ENCODE results near the gene SMIM43.
"Not testable (repeated sequence)": the region's sequence is repeated elsewhere in the genome, so short reads cannot be mapped to it uniquely, and the experiment has no call there.

The SMIM43 gene

DNA sequence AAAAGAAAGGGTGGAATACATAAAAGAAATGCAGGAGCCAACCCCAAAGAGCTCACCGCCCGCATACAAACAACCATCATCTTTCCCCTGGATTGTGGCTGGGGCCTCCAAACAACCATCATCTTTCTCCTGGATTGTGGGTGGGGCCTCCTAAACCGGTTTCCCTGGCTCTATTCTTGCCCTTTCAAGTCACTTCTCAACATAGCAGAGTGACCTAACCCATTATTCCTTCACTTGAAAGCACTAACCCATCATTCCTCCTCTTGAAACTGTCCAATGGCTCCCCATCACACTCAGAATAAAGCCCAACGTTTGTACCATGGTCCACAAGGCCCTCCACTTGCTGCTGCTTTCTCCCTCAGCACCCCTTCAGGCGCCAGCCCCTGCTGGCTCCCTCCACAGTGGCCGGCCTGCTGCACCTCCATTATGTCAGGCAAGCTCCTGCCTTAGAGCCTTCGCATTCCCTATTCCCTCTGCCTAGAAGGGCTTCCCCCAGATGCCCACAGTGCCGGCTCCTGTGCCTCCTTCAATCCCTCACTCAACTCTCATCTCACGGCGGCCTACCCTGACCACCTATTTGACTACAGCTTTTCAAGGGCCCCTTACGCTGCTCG, 24.1 kb downstream of the SMIM43 start:
- no peak for DNase-seq
- intact Hi-C loops (cut with DNase I), result no loop called here

DNA sequence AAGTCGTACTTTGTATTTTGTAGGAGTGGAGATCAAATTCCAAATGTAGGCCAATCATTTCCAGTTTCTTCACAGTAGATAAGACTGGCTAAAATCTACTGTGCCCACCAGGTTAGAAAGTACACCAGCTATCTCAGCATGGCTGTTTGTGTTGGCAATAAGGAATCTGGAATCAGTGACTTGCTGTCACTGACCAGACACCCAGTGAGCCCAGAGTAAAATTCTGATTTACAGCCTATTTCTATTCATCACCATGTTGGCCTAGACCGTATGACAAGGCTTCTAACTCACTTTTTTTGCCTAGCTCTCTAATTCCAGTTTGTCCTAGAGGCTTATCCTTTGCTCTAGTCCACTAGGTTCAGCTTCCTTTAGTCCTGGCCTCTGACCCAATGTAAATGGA, 25.4 kb downstream of the SMIM43 start:
- intact Hi-C loops (cut with DNase I), result no loop called here
- DNase-seq, result no peak

DNA sequence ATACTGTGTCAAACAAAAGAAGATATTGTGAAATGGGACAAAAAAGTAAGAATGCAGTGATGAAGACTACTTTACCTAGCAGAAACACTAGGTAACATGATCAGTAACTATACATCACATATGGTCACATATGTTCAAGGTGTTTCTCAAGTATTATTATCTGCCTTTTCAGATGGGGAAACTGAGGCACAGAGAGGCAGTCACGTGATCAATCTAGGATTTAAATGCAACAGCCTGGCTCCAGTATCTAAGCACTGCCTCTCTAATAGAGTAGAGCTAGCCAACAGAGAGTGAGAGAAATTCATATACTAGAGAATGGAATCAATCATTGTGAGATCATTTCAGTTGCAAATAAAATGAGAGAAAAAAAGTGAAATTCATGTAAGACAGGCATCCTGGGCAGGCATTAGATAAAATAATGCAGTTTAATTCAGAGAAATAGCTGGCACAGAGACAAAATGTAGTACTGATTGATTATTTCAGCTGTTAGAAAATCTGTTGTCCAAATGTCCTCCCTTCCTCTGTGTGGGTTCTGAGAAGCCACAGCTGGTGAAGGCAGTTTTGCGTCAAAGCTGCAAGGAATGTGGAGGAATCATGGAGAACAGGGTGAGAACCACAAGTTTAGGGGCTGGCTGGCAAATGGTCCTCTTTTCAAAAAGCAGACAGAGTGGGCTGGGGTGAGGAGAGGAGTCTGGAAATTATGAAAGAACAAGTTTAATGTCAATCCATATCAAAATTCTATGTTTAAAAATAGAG, 26.0 kb downstream of the SMIM43 start:
- intact Hi-C loops (cut with DNase I), result no loop called here
- no peak for DNase-seq

DNA sequence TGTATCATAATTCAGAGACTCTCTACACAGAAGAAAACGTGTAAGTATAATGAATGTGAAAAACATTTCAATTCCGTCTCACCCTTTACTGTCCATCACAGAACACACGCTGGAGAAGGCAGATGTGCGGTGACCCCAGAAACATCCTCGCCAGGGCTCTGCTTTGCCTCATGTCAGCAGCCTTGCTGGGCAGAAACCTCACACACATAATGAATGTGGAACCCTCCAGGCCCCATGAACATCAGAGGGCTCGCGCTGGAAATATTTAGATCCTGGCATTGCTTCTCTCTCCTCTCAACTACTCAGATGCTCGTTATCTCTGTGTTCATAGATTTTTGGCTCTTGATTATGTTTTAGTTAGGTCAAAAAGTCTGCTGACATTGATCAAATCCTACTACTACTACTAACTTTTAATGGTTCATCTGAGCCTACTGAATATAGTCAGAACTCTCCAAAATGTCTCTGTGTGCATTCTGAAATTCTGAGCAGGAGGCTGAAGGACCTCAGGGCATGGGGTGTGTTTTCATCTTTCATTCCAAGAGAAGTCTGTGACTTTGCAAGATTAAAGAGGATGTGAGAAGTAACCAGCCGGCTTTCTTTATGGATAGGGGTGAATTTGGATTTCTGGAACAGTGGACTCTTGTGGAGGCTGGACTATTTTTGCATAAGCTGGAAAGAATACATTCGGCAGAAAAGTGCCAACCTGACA, 27.0 kb downstream of the SMIM43 start:
- no peak for DNase-seq
- intact Hi-C loops (cut with DNase I), result no loop called here

DNA sequence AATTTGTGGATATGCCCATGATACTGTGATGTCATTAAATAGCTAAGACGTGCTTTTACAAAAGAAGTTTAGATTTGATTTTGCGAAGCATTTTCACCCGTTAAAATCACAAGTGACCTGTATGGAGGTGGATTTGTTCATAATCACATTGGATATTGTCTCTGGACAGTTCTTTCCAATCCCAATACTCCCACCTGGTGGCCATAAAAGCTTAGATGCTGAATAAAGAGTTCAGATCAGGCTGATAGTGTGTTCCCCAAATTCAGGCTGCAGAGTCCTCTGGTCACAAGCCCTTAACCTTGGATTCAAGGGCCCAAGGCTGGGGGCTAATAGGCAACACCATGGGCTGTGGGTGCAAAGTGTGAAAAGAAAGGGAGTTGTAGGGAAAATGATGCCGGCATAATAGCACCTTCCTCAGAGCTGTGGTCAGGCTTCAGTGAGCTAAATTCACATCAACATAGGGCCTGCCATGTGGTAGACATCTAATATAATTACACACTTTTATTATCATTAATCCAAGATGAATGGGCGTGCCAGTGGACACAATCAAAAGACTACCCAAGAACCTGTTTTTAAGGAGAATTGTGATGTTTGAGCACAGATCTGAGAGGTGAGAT, 28.1 kb downstream of the SMIM43 start:
- intact Hi-C loops (cut with DNase I), result no loop called here
- peak in 11 of 42 donors; percentile 4 to 62 (median 26) for DNase-seq

DNA sequence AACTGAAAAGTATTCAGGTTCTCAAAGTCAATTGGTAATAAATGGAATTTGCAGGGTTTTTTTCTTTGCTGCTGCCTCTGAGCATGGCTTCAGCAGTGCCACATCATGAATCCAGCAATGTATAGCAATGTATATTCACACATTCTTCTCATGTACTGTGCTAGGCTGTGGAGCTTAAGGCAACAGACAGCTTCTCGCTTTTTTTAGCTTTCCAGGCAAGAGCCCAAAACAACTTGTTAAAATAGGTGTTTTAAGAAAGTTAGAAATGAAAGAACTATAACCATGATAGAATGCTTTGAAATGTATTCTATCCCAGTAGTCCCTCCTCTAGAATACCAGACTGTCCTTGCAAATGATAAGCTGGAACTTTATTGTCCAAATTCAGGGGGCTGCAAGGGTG, 30.4 kb downstream of the SMIM43 start:
- intact Hi-C loops (cut with DNase I), result no loop called here
- no peak for DNase-seq

DNA sequence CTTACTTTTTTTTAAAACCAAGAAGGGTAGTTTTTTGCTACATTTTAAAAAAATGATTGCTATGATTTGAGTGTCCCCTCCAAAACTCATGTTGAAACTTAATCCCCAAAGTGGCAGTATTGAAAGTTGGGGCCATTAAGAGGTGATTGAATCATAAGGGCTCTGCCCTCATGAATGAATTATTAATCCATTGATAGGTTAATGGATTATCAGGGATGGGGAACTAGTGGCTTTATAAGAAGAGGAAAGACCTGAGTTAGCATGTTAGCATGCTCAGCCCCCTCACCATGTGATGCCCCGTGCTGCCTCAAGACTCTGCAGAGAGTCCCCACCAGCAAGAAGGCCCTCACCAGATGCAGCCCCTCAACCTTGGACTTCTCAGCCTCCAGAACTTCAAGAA, 31.0 kb downstream of the SMIM43 start:
- DNase-seq, result no peak
- intact Hi-C loops (cut with DNase I), result no loop called here

DNA sequence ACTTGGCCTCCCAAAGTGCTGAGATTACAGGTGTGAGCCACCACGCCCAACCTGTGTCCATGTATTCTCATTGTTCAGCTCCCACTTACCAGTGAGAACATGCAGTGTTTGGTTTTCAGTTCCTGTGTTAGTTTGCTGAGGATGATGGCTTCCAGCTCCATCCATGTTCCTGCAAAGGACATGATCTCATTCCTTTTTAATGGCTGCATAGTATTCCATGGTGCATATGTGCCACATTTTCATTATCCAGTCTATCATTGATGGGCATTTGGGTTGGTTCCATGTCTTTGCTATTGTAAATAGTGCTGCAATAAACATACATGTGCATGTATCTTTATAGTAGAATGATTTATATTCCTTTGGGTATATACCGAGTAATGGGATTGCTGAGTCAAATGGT, 35.2 kb downstream of the SMIM43 start:
- intact Hi-C loops (cut with DNase I); DNase-seq: not testable (repeated sequence)

DNA sequence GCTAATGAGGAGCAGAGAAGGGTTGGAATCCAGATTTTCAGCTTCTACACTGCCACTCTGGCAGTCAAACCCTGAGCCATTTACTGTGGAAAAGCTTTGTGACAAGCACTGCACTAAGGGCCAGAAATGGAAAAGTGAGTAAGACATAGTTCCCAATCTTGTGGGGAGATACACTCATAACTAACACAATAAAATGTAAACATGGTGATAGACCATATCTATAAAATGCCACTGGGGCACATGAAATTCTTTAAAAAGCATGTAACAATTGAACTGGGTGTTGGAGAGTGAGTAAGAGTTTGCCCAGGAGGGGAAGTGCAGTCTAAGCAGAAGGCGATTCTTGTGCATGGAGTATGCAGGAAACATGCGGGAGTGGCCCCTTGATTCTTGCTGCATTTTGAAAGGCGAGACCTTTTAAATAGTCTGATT, 36.2 kb downstream of the SMIM43 start:
- intact Hi-C loops (cut with DNase I), result no loop called here
- no peak for DNase-seq

DNA sequence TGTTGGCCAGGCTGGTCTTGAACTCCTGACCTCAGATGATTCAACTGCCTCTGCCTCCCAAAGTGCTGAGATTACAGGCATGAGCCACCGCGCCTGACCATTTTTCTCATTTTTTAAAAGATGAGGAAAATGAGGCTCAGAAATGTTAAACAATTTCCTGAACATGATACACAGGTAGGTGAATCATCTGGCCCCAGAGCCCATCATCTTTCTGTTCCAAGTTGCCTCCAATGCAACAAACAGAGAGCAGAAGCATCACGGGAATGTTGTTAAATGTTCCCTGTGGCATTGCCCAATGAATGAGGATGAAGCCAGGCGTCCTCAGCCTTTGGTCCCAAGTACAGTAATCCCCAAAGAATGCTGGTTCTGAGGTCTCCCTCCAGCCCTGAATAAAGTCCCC, 36.9 kb downstream of the SMIM43 start:
- DNase-seq, result no peak
- intact Hi-C loops (cut with DNase I), result no loop called here

DNA sequence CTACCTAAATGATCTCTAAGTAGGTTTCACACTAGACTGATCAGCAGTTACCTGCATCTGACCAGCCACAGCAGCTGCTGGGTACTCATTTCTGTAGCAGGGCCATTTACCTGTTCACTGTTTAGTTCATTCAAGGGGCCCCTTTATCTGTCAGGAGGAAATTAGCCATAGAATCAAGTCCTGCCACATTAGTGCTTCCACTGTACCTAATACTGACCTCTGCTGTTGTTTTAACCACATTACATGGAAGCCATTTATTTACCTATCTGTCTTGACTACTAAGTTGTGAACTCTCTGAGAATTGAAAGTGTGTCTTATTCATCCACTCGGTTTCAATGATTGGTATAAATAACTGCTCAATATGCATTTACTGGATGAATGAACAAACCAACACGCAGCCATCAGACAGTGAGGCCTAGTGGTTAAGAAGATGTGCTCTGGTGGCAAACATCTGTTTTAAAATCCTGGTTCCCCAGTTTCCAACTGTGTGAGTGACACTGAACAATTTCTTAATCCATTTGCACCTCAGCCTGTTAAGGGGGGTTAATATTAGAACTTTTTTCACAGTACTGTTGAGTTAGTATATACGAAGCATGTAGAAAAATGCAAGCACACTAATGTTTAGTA, 38.2 kb downstream of the SMIM43 start:
- intact Hi-C loops (cut with DNase I), result no loop called here
- peak in 1 of 42 donors; percentile 43 for DNase-seq

DNA sequence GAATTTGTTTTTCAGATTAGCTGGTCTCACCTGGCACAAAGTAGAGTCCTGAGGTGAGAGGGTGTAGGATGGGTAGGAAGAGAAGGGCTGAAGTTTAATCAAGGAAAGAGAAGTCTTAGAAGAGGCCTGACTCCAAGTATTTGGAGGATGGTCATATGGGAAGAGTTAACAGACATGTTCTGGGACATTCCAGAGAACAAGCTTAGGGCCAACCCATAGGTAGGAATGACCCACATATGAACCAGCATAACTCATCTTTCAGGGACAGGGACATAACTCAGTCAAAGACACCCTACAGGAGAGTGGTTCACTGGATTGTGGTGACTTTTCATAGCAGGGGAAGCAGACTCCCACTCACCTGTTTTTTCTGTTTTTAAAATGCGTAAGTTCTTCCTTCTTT, 40.3 kb downstream of the SMIM43 start:
- intact Hi-C loops (cut with DNase I), result no loop called here
- DNase-seq, result no peak

DNA sequence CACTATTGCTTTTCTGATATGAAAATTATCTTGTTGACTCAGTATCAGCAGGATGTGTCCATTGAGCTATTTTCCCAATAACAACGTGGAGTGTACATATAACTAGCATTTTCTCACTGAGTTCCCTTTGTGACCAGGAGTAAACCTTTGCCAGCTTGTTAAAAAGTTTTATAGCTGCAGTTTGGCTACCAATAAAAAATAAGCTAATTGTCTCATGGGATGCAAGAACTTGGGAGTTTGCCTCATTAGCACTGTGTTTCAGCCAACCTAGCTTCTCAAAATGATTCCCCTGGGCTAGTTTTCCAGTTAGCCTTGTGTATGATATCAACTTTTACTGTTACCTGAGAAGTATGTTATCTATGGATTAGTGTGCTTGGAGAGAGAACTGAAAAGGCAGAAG, 43.3 kb downstream of the SMIM43 start:
- intact Hi-C loops (cut with DNase I), result no loop called here
- no peak for DNase-seq

DNA sequence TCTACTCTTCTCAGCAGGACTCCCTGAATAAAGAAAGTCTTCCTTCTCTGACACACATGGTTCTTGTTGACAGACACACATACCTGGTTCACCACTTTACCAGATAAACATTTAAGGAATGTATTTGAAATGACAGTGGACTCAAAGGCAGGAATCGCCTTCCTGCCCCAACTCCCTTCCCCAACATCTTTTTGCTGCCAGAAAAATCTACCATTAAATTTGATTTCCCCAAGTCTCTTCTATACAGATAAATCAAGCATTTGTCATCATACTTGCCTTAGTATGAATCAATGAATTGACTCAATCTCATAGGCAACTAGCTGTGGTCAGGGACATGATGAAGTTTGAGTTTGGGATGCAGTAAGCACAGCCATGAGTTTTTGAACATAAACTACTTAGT, 44.9 kb downstream of the SMIM43 start:
- DNase-seq, result no peak
- intact Hi-C loops (cut with DNase I), result no loop called here

DNA sequence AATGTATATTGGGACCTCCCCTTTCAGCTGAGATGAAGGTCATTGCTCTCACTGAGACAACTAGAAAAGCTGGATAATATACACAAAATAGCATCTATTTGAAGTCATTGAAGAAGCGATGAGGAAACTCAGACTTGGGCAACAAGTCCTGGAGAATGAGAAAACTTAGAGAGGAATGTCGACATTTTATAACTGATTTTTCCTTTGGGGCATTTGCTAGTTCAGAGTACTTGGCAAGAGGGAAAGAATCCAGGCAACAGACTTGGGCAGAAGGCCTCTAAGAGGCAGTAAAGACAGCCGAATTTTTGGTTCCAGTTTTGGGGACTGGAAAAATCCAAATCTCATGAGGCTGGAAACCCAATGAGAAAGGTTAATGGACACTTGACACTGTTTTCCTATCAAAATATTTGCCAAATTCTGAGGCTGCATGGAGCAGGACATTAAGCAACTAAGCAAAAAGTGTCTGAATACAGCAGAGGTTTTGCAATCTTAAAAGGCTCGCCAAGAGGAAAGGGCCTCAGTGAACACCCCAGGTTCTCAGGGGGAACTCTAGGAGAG, 47.2 kb downstream of the SMIM43 start:
- intact Hi-C loops (cut with DNase I), result no loop called here
- DNase-seq, result no peak

DNA sequence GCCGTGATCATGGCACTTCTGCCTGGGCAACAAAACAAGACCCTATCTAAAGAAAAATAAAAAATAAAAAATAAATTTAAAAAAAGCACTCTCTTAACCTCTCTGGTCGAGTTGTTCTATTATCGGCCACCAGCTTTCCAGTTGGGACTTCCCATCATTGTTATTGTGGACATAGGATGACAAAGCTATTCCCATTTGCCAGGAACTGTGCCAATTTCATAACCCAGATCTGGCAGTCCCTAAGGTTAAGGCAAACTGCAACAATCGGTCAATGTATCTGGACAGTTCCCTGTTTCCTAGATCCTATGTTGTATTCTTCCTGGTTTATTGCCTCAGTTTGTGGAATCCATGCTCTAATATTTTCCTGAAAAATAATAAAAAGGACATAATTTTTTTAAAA, 50.4 kb downstream of the SMIM43 start:
- no peak for DNase-seq
- intact Hi-C loops (cut with DNase I), result no loop called here

DNA sequence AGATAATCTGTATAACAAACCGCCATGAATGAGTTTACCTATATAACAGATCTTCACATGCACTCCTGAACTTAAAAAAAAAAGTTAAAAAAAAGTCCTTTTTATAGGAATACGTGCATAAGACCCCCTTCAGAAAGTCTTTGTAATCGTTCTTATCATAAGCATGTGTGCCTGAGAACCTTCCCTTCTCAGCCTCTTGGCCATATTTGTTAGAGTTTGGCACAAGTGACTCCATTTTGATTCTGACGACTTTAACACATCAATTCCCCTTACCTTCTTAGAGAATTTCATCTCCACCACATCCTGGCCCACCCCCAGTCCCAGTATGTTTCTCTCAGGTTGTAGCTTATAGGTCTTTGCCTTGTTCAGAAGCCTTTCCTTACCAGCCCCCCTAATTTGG, 52.2 kb downstream of the SMIM43 start:
- DNase-seq, result no peak
- intact Hi-C loops (cut with DNase I), result no loop called here

DNA sequence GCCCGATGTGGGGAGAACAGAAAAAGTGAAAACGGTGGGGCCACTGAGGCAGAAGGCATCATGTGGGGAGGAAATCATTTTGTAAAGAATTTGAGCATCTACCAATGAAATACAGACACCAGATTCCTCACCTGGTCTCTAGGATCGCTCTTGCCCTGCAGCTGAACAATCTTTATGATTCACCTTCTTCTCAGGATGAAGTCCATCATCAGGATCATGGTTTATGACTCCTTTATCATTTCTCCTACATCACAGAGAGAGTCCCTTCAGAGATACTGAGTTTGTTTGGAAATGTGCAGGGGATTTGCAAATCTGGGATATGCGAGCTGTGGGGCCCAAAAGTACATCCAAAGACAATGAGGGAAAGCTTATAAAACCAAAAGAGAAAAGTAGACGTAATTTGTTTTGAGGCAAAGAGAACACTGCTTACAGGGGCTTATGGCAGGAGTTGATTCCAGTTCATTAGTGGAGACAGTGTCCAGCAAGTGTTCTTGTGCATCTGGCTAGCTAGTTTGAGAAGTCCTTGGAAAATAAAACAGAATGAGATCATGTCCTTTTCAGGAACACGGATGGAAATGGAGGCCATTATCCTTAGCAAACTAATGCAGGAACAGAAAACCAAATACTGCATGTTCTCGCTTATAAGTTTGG, 52.8 kb downstream of the SMIM43 start:
- intact Hi-C loops (cut with DNase I), result no loop called here
- no peak for DNase-seq

Data from head of caudate nucleus (tissue), 42 donors.